ENCODE measurements around the gene OR51Q1. TPM values are rescaled to one million over a fixed set of nuclear protein-coding genes. Genes with fewer than 3 reads are reported as not detected.

Gene OR51Q1
- total RNA-seq, 1 experiment from 2014 or later: not detected

DNA sequence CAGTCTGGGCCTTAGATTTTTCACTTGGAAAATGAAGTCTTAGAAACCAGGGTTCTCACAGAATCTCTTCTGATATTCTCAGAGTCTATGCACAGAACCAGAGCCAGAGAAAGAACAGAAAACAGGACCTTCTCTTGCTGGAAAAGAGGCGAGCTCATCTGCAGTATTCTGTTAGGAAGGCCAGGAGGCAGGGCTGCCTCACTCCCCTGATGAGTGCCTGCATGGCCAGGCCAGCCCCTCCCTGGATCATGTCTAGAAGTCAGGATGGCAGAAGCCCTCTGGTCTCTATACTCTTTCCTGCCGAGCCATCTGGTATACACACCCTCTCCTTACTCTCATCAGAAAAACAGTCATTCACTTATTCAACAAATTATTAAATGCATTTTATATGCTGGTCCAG is 37.6 kb upstream of the OR51Q1 start:
- ChIA-PET POLR2A (ENCODE audit: low non-redundant PET) (interaction anchor here (0.6 kb wide), 1 partner anchor 214 kb away, joined by 3 read pairs; no protein-coding TSS in a partner anchor), CTCF (no interaction called here)
- Histone ChIP-seq H3K4me1 (ENCODE audit: insufficient read depth, low read length, poor library complexity, severe bottlenecking) (no peaks in the 10 kb centered on the region), H3K27ac (ENCODE audit: low read depth, low read length, poor library complexity, severe bottlenecking) (no peak overlapping the region), H3K36me3 (ENCODE audit: insufficient read depth, low read length, poor library complexity, severe bottlenecking) (no peaks in the 10 kb centered on the region), H3K9me3 (ENCODE audit: low read depth, low read length, poor library complexity, severe bottlenecking) (no peaks in the 10 kb centered on the region), H3K27me3 (replicated peaks; ENCODE audit: insufficient read depth, low read depth, low read length, poor library complexity) (no peaks in the 10 kb centered on the region), H3K4me3 (ENCODE audit: low read depth, low read length, poor library complexity, severe bottlenecking) (no peak overlapping the region)
- intact Hi-C loops (cut with micrococcal nuclease; ENCODE audit: unreplicated experiment): loop anchor here (1.0 to 5.0 kb wide), 2 partner anchors 182 to 260 kb away; partner anchors contain the start of gene OR51V1
- DNase-seq (ENCODE audit: low spot score): no peak
- no peak for TF ChIP-seq EZH2 (IDR thresholded peaks at IDR 0.05; ENCODE audit: borderline replicate concordance, low read depth, low read length, poor library complexity, severe bottlenecking)
- TF ChIP-seq, protein P1, sequence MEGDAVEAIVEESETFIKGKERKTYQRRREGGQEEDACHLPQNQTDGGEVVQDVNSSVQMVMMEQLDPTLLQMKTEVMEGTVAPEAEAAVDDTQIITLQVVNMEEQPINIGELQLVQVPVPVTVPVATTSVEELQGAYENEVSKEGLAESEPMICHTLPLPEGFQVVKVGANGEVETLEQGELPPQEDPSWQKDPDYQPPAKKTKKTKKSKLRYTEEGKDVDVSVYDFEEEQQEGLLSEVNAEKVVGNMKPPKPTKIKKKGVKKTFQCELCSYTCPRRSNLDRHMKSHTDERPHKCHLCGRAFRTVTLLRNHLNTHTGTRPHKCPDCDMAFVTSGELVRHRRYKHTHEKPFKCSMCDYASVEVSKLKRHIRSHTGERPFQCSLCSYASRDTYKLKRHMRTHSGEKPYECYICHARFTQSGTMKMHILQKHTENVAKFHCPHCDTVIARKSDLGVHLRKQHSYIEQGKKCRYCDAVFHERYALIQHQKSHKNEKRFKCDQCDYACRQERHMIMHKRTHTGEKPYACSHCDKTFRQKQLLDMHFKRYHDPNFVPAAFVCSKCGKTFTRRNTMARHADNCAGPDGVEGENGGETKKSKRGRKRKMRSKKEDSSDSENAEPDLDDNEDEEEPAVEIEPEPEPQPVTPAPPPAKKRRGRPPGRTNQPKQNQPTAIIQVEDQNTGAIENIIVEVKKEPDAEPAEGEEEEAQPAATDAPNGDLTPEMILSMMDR (conservative IDR thresholded peaks at IDR 0.05; ENCODE audit: low read depth, low read length): no peak
- no TSS peak for BruUV-seq (replicated peaks)

DNA sequence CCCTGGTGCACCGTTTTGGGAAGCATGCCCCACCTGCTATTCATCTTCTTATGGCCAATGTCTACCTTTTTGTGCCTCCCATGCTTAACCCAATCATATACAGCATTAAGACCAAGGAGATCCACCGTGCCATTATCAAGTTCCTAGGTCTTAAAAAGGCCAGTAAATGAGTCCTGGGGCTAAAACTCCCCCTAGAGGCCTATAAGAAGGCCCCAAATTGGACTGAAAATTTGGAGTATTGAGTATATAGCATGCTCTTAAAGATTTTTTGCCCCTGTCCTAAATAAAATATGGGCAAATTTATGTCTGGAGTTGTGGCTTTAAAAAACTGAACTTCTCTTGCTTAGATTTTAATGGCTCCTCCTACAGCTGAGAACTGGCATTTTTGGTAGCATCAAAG is 31.7 kb upstream of the OR51Q1 start:
- no peak for TF ChIP-seq EZH2 (IDR thresholded peaks at IDR 0.05; ENCODE audit: borderline replicate concordance, low read depth, low read length, poor library complexity, severe bottlenecking)
- TF ChIP-seq, protein P1 (conservative IDR thresholded peaks at IDR 0.05; ENCODE audit: low read depth, low read length): no peak
- no peak for DNase-seq (ENCODE audit: low spot score)
- Histone ChIP-seq H3K27me3 (replicated peaks; ENCODE audit: insufficient read depth, low read depth, low read length, poor library complexity) (no peaks in the 10 kb centered on the region), H3K36me3 (ENCODE audit: insufficient read depth, low read length, poor library complexity, severe bottlenecking) (no peaks in the 10 kb centered on the region), H3K9me3 (ENCODE audit: low read depth, low read length, poor library complexity, severe bottlenecking) (no peaks in the 10 kb centered on the region), H3K4me1 (ENCODE audit: insufficient read depth, low read length, poor library complexity, severe bottlenecking) (no peaks in the 10 kb centered on the region), H3K4me3 (ENCODE audit: low read depth, low read length, poor library complexity, severe bottlenecking) (no peak overlapping the region), H3K27ac (ENCODE audit: low read depth, low read length, poor library complexity, severe bottlenecking) (no peak overlapping the region)
- no TSS peak for BruUV-seq (replicated peaks)
- intact Hi-C loops (cut with micrococcal nuclease; ENCODE audit: unreplicated experiment): no loop called here
- ChIA-PET CTCF (no interaction called here), POLR2A (ENCODE audit: low non-redundant PET) (no interaction called here)

DNA sequence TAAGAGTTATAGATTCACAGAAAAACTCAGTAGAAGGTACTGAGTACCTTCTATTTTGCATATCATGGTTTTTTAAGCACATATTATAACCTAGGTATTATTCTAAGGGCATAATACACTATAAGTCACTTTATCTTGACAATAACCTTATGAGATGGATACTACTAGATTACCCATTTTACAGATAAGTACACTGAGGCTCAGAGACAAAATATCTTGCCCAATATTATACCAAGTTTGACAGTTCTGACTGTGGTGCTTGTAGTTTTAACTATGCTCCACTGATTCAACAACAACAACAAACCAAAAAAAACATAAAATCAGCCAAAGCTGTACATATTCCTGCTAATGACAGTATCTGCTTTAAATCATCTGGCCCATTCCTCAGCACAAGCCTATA is 27.8 kb upstream of the OR51Q1 start:
- BruUV-seq (replicated peaks): no TSS peak
- TF ChIP-seq, protein P1 (conservative IDR thresholded peaks at IDR 0.05; ENCODE audit: low read depth, low read length): no peak
- no peak for TF ChIP-seq EZH2 (IDR thresholded peaks at IDR 0.05; ENCODE audit: borderline replicate concordance, low read depth, low read length, poor library complexity, severe bottlenecking)
- H3K9me3 ChIP-seq (ENCODE audit: low read depth, low read length, poor library complexity, severe bottlenecking): no peaks in the 10 kb centered on the region
- H3K4me1 ChIP-seq (ENCODE audit: insufficient read depth, low read length, poor library complexity, severe bottlenecking): no peaks in the 10 kb centered on the region
- CTCF ChIA-PET: no interaction called here
- DNase-seq (ENCODE audit: low spot score): no peak
- no peaks in the 10 kb centered on the region for H3K27me3 ChIP-seq (replicated peaks; ENCODE audit: insufficient read depth, low read depth, low read length, poor library complexity)
- H3K27ac ChIP-seq (ENCODE audit: low read depth, low read length, poor library complexity, severe bottlenecking): no peak overlapping the region
- H3K36me3 ChIP-seq (ENCODE audit: insufficient read depth, low read length, poor library complexity, severe bottlenecking): no peaks in the 10 kb centered on the region
- POLR2A ChIA-PET (ENCODE audit: low non-redundant PET): no interaction called here
- no peak overlapping the region for H3K4me3 ChIP-seq (ENCODE audit: low read depth, low read length, poor library complexity, severe bottlenecking)
- intact Hi-C loops (cut with micrococcal nuclease; ENCODE audit: unreplicated experiment): no loop called here
